GM23338 (cell line): ENCODE data around the gene NEK8. TPM values are rescaled to one million over a fixed set of nuclear protein-coding genes. Genes with fewer than 3 reads are reported as not detected.
A peak's percentile ranks its signal among the peaks of the same experiment; 100 is the strongest.

ENCODE experiments used
- ATAC-seq: fragments of 200-7000 bp; cut with Tn5 transposase; 3 replicates; pipeline ENCODE4 v1.9.1; 2020
- DNase-seq: peaks from one replicate; pipeline ENCODE4 v3.0.0-alpha.2; 2015; ENCODE audit warnings: low spot score
- H2AFZ ChIP-seq: fragments of 200-600 bp; sonication (generic); 2 replicates; pipeline ENCODE4 v1.8.0; 2016; ENCODE audit warnings: antibody characterized with exemption, mild to moderate bottlenecking, moderate library complexity
- H3F3A ChIP-seq: fragments of 200-600 bp; sonication (generic); replicated peaks from 2 replicates; pipeline ENCODE4 v1.8.0; 2017; ENCODE audit warnings: antibody characterized with exemption, mixed run types, low read depth
- H3K27ac ChIP-seq: fragments of 200-600 bp; sonication (generic); 2 replicates; pipeline ENCODE4 v1.6.1; 2016; ENCODE audit warnings: low read depth
- H3K27me3 ChIP-seq: fragments of 200-600 bp; sonication (generic); 2 replicates; pipeline ENCODE4 v1.8.0; 2016; ENCODE audit warnings: mild to moderate bottlenecking, mixed run types, moderate library complexity; ENCODE audit not compliant: insufficient read depth
- H3K36me3 ChIP-seq: fragments of 200-600 bp; sonication (generic); 2 replicates; pipeline ENCODE4 v1.8.0; 2016; ENCODE audit warnings: mild to moderate bottlenecking; ENCODE audit not compliant: insufficient read depth
- H3K4me1 ChIP-seq: fragments of 200-600 bp; sonication (generic); 2 replicates; pipeline ENCODE4 v1.8.0; 2016; ENCODE audit warnings: mild to moderate bottlenecking, moderate library complexity; ENCODE audit not compliant: insufficient read depth
- H3K4me2 ChIP-seq: fragments of 200-600 bp; sonication (generic); 2 replicates; pipeline ENCODE4 v1.7.1; 2017; ENCODE audit warnings: mixed run types
- H3K4me3 ChIP-seq: fragments of 200-600 bp; sonication (generic); 2 replicates; pipeline ENCODE4 v1.6.1; 2016; ENCODE audit warnings: mixed run types
- H3K79me2 ChIP-seq: fragments of 200-600 bp; sonication (generic); replicated peaks from 2 replicates; pipeline ENCODE4 v1.8.0; 2017; ENCODE audit warnings: mild to moderate bottlenecking; ENCODE audit not compliant: insufficient read depth
- H3K9me2 ChIP-seq: fragments of 200-600 bp; sonication (generic); 2 replicates; pipeline ENCODE4 v1.8.0; 2017; ENCODE audit not compliant: insufficient read depth
- H4K20me1 ChIP-seq: fragments of 200-600 bp; sonication (generic); replicated peaks from 2 replicates; pipeline ENCODE4 v1.8.0; 2017; ENCODE audit warnings: mild to moderate bottlenecking; ENCODE audit not compliant: insufficient read depth
- H3K27ac Mint-ChIP-seq: 2 replicates; pipeline ENCODE4 v1.8.0; 2020; ENCODE audit warnings: inconsistent platforms, mild to moderate bottlenecking, moderate library complexity, mixed read lengths
- H3K27me3 Mint-ChIP-seq: 3 replicates; pipeline ENCODE4 v1.8.0; 2022; ENCODE audit warnings: low read depth, mild to moderate bottlenecking, moderate library complexity, mixed read lengths, inconsistent platforms; ENCODE audit not compliant: insufficient read depth, poor library complexity
- H3K36me3 Mint-ChIP-seq: 3 replicates; pipeline ENCODE4 v1.8.0; 2021; ENCODE audit warnings: low read depth, mild to moderate bottlenecking, inconsistent platforms, moderate library complexity, mixed read lengths
- H3K4me1 Mint-ChIP-seq: 3 replicates; pipeline ENCODE4 v1.8.0; 2020; ENCODE audit warnings: mild to moderate bottlenecking, inconsistent platforms, mixed read lengths
- H3K4me3 Mint-ChIP-seq: 3 replicates; pipeline ENCODE4 v1.8.0; 2021; ENCODE audit warnings: moderate library complexity, mild to moderate bottlenecking, inconsistent platforms, mixed read lengths
- H3K9me3 Mint-ChIP-seq: 3 replicates; pipeline ENCODE4 v1.8.0; 2020; ENCODE audit warnings: moderate library complexity, mild to moderate bottlenecking, inconsistent platforms, mixed read lengths
- ETS1 ChIP-seq: IDR thresholded peaks from 2 replicates; pipeline ENCODE4 v1.6.1; 2016; ENCODE audit warnings: antibody characterized with exemption
- EZH2 ChIP-seq: fragments of 200-600 bp; sonication (generic); IDR thresholded peaks from one replicate; pipeline ENCODE4 v1.8.0; 2017; ENCODE audit warnings: antibody characterized with exemption, mild to moderate bottlenecking, low read depth; ENCODE audit not compliant: unreplicated experiment
- JUNB ChIP-seq: IDR thresholded peaks from one replicate; pipeline ENCODE4 v1.6.1; 2016; ENCODE audit warnings: antibody characterized with exemption; ENCODE audit not compliant: unreplicated experiment
- POLR2AphosphoS5 ChIP-seq: IDR thresholded peaks from 2 replicates; pipeline ENCODE4 v1.6.1; 2016; ENCODE audit warnings: antibody characterized with exemption, low read depth
- REST ChIP-seq: IDR thresholded peaks from one replicate; pipeline ENCODE4 v1.6.1; 2018; ENCODE audit warnings: antibody characterized with exemption; ENCODE audit not compliant: unreplicated experiment
- ZNF462 ChIP-seq: fragments of 250-450 bp; sonication (Bioruptor Pico); IDR thresholded peaks from 2 replicates; pipeline ENCODE4 v1.5.0; 2020; ENCODE audit warnings: mild to moderate bottlenecking, moderate library complexity
- polyA plus RNA-seq: library from polyadenylated mRNA; unstranded; fragments of >200 nt; fragmentation: Nextera tagmentation; extraction: Ambion mirVana; gene quantifications from 2 replicates; pipeline ENCODE4 v1.2.1, GENCODE V29; 2016
- total RNA-seq: library from RNA; depleted of rRNA; stranded (reverse); fragments of >200 nt; shearing (Covaris generic); gene quantifications from 2 replicates; pipeline ENCODE4 v1.2.3, GENCODE V29; 2014

The NEK8 gene
- total and polyA plus RNA-seq, 2 experiments from 2014 or later = 10.0 to 14.9 TPM

- peaks cover 47% of the 10 kb centered on the region for H3F3A ChIP-seq
- H3K36me3 ChIP-seq = peaks cover 16% of the 10 kb centered on the region; the same call in 1 of the 2 replicates
- peak; percentile 12 for ATAC-seq
- H4K20me1 ChIP-seq = peaks cover 8% of the 10 kb centered on the region; the same call in 1 of the 2 replicates
- no peak overlapping the region for H2AFZ ChIP-seq
- H3K4me2 ChIP-seq = peak overlapping the region; percentile 96
- H3K27me3 ChIP-seq = no peaks in the 10 kb centered on the region
- peak overlapping the region; percentile 99 for H3K27ac ChIP-seq
- peak; percentile 75 for DNase-seq
- H3K9me2 ChIP-seq = no peaks in the 10 kb centered on the region
- peaks cover 32% of the 10 kb centered on the region for H3K4me1 ChIP-seq
- H3K36me3 Mint-ChIP-seq = peaks cover 57% of the 10 kb centered on the region
- peak overlapping the region; percentile 98 for H3K27ac Mint-ChIP-seq
- no peaks in the 10 kb centered on the region for H3K9me3 Mint-ChIP-seq
- peak overlapping the region; percentile 91 for H3K4me3 Mint-ChIP-seq
- TF ChIP-seq REST (no peak), ZNF462 (no peak), EZH2 (no peak), JUNB (no peak), POLR2AphosphoS5 (no peak; the same call in none of the 2 replicates), ETS1 (0 out of 2 replicates have a peak, but pooled peaks have one; percentile 34)
- peak overlapping the region; percentile 93 for H3K4me3 ChIP-seq
- peaks cover 43% of the 10 kb centered on the region for H3K27me3 Mint-ChIP-seq
- H3K4me1 Mint-ChIP-seq = peaks cover 43% of the 10 kb centered on the region
- H3K79me2 ChIP-seq = peaks cover 32% of the 10 kb centered on the region
These were observed 16.6 kb downstream of the NEK8 start for GRCh38 chr17:28744972-28745785.
